ENCODE data around the gene FETUB. TPM values are rescaled to one million over a fixed set of nuclear protein-coding genes. Genes with fewer than 3 reads are reported as not detected.
A peak's percentile ranks its signal among the peaks of the same experiment; 100 is the strongest.

Gene FETUB
- total and polyA plus RNA-seq, 2 donors (not counting 1 experiment from before 2014, with no cell fraction given), result not detected

DNA sequence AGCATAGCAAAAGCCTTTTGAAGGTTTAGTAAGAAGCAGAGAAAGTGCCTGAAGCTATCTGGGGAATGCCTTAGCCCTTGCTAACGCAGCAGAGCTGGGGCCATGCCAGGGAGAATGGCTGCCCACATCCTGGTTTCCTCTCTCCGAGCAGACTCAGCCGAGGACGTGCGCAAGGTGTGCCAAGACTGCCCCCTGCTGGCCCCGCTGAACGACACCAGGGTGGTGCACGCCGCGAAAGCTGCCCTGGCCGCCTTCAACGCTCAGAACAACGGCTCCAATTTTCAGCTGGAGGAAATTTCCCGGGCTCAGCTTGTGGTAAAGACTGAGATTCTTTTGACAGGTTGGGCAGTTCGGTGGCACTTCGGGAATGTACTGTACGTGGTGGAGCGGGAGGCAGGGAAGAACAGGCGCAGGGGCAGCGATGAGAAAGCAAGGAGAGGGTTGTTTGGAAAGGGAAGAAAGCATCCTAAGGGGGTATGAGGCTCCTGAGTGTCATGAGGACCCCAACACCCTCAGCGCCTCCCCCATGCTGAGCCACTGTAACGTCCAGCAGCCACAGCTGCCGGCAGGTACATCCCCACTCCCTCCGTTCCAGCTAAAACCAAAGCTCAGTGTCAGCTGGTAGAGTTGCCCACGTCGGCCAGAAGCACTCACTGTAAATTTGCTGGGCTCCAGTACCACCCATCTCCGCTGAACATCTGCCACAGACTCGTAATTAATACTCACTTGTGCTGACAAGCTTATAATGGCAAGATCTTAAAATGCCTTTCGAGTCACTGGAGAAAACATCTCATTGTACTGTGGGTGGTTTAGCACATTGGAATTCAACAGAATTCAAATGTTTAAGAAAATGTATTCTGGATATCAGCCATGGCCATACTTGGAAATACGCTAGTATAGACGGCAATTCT lies 22.9 kb upstream of the FETUB start:
- no peak overlapping the region for H3K27ac ChIP-seq (ENCODE audit: low read length in 2 of 2)
- H3K9me3 Mint-ChIP-seq (ENCODE audit: insufficient read depth), result no peaks in the 10 kb centered on the region
- WGBS (ENCODE audit: insufficient coverage), result 17% methylated on average over 24 of the region's 31 CpGs
- DNase-seq, result peak; percentile 86
- no peak overlapping the region for H3K27ac Mint-ChIP-seq
- ChIA-PET CTCF (interaction anchor here (0.6 to 11.3 kb wide), 63 partner anchors 8 to 957 kb away, joined by 3 to 237 read pairs (median 5); partner anchors contain the start of genes DNAJB11, EIF4A2 and HRG), POLR2A (interaction anchor here (1.5 to 3.0 kb wide), 2 partner anchors 155 to 166 kb away, joined by 6 to 21 read pairs; partner anchors contain the start of gene EIF4A2)
- H3K9ac ChIP-seq (ENCODE audit: low read length), result peak overlapping the region; percentile 14
- H3K4me1 Mint-ChIP-seq, result peaks cover 13% of the 10 kb centered on the region
- peak overlapping the region in 2 of 5 experiments; percentile 29 to 30 for H3K4me3 ChIP-seq (ENCODE audit: control extremely low read depth in 1 of 5, extremely low read depth in 1 of 5, insufficient read depth in 1 of 5, low read depth in 2 of 5, low read length in 4 of 5)
- no peak for TF ChIP-seq EZH2 (IDR thresholded peaks at IDR 0.05; ENCODE audit: borderline replicate concordance, insufficient read depth, low read depth, low read length, poor library complexity, severe bottlenecking)
- TF ChIP-seq, protein P1, sequence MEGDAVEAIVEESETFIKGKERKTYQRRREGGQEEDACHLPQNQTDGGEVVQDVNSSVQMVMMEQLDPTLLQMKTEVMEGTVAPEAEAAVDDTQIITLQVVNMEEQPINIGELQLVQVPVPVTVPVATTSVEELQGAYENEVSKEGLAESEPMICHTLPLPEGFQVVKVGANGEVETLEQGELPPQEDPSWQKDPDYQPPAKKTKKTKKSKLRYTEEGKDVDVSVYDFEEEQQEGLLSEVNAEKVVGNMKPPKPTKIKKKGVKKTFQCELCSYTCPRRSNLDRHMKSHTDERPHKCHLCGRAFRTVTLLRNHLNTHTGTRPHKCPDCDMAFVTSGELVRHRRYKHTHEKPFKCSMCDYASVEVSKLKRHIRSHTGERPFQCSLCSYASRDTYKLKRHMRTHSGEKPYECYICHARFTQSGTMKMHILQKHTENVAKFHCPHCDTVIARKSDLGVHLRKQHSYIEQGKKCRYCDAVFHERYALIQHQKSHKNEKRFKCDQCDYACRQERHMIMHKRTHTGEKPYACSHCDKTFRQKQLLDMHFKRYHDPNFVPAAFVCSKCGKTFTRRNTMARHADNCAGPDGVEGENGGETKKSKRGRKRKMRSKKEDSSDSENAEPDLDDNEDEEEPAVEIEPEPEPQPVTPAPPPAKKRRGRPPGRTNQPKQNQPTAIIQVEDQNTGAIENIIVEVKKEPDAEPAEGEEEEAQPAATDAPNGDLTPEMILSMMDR (IDR thresholded peaks at IDR 0.05), result peak; percentile 95
- H3K4me1 ChIP-seq (ENCODE audit: control insufficient read depth in 2 of 2, insufficient read depth in 2 of 2, low read length in 2 of 2), result peaks cover 19% of the 10 kb centered on the region in 2 donors
- peak overlapping the region; percentile 74 for H3K4me3 Mint-ChIP-seq
- peak overlapping the region; percentile 67 for H2AFZ ChIP-seq (ENCODE audit: insufficient read depth, low read depth, low read length, poor library complexity, severe bottlenecking)
- no peaks in the 10 kb centered on the region for H4K20me1 ChIP-seq (ENCODE audit: control insufficient read depth, insufficient read depth, low read length, poor library complexity, severe bottlenecking)
- ATAC-seq (ENCODE audit: low read depth), result peak; percentile 95
- peak overlapping the region; percentile 59 for H3K4me2 ChIP-seq (replicated peaks; ENCODE audit: low read depth, low read length, poor library complexity, severe bottlenecking)
- H3K27me3 ChIP-seq (replicated peaks in 1 of 4; ENCODE audit: control extremely low read depth in 1 of 4, control insufficient read depth in 3 of 4, insufficient read depth in 4 of 4, low read length in 3 of 4), result peaks cover 0 to 35% (median 9%) of the 10 kb centered on the region in 4 experiments
- intact Hi-C loops (cut with micrococcal nuclease), result loop anchor here (1.0 to 5.0 kb wide), 6 partner anchors 190 to 674 kb away; partner anchors contain the start of gene RFC4
- no peaks in the 10 kb centered on the region for H3K36me3 ChIP-seq (replicated peaks in 1 of 2; ENCODE audit: control extremely low read depth in 1 of 2, control insufficient read depth in 1 of 2, extremely low read depth in 1 of 2, insufficient read depth in 2 of 2, low read length in 1 of 2)
- H3K27me3 Mint-ChIP-seq, result peaks cover 58% of the 10 kb centered on the region
- no peaks in the 10 kb centered on the region for H3K79me2 ChIP-seq (ENCODE audit: control insufficient read depth, insufficient read depth, low read length)
- H3K9me3 ChIP-seq (ENCODE audit: control extremely low read depth in 1 of 3, control insufficient read depth in 2 of 3, insufficient read depth in 1 of 3, low read length in 2 of 3), result no peaks in the 10 kb centered on the region
